ENCODE data around the gene TNFSF13. TPM values are rescaled to one million over a fixed set of nuclear protein-coding genes. Genes with fewer than 3 reads are reported as not detected.

Gene TNFSF13
- total RNA-seq, 2 experiments from 2014 or later, result 8.2 to 8.4 TPM

GRCh38 chr17:7580604-7581575, 22.3 kb downstream of the TNFSF13 start:
- POLR2A ChIA-PET, result interaction anchor here (0.5 to 2.5 kb wide), 7 partner anchors 9 to 122 kb away, joined by 3 to 14 read pairs (median 6); partner anchors contain the start of genes FXR2, POLR2A, SOX15 and TP53
- Mint-ChIP-seq H3K27me3 (no peaks in the 10 kb centered on the region), H3K4me1 (peaks cover 65% of the 10 kb centered on the region), H3K4me3 (peak overlapping the region; percentile 80), H3K27ac (peak overlapping the region; percentile 96), H3K36me3 (peaks cover 42% of the 10 kb centered on the region), H3K9me3 (no peaks in the 10 kb centered on the region)
- ATAC-seq (ENCODE audit: low read depth) (no peak), DNase-seq (no peak)

- H3K9me3 Mint-ChIP-seq, result no peaks in the 10 kb centered on the region
- ATAC-seq (ENCODE audit: low read depth) (no peak), DNase-seq (no peak)
- POLR2A ChIA-PET, result interaction anchor here (1.3 to 5.7 kb wide), 8 partner anchors 9 to 341 kb away, joined by 3 to 89 read pairs (median 10); partner anchors contain the start of genes FXR2, GABARAP, NEURL4 and SAT2
- peak overlapping the region; percentile 99 for H3K4me3 Mint-ChIP-seq
- peak overlapping the region; percentile 100 for H3K27ac Mint-ChIP-seq
- no peaks in the 10 kb centered on the region for H3K27me3 Mint-ChIP-seq
- H3K36me3 Mint-ChIP-seq, result peaks cover 35% of the 10 kb centered on the region
- H3K4me1 Mint-ChIP-seq, result peaks cover 56% of the 10 kb centered on the region
Observed at GRCh38 chr17:7582396-7583252, 24.1 kb downstream of the TNFSF13 start.

GRCh38 chr17:7583253-7584109, 24.9 kb downstream of the TNFSF13 start, which contains the start of gene MPDU1:
Gene MPDU1, plus strand, starts transcription at chr17:7583852. Its CDS starts 11 bp downstream, at chr17:7583863.
- Mint-ChIP-seq H3K27ac (peak within 1 kb of the TSS; percentile 100), H3K36me3 (peaks cover 30% of the 10 kb centered on the region), H3K4me3 (peak within 1 kb of the TSS; percentile 99), H3K4me1 (peaks cover 47% of the 10 kb centered on the region), H3K27me3 (no peaks in the 10 kb centered on the region), H3K9me3 (no peaks in the 10 kb centered on the region)
- ATAC-seq (ENCODE audit: low read depth), result peak; percentile 85
- DNase-seq, result peak; percentile 95
- POLR2A ChIA-PET, result interaction anchor here (0.7 to 5.7 kb wide), 18 partner anchors 10 to 538 kb away, joined by 3 to 89 read pairs (median 4); partner anchors contain the start of genes FXR2, GABARAP, NEURL4 and POLR2A

GRCh38 chr17:7586673-7587419, 28.3 kb downstream of the TNFSF13 start:
- ATAC-seq (ENCODE audit: low read depth) (no peak), DNase-seq (no peak)
- H3K27ac Mint-ChIP-seq, result peak overlapping the region; percentile 45
- no peaks in the 10 kb centered on the region for H3K9me3 Mint-ChIP-seq
- POLR2A ChIA-PET, result interaction anchor here (0.8 to 5.7 kb wide), 5 partner anchors 13 to 101 kb away, joined by 3 to 89 read pairs (median 5); partner anchors contain the start of genes FXR2, TP53 and WRAP53
- no peak overlapping the region for H3K4me3 Mint-ChIP-seq
- H3K4me1 Mint-ChIP-seq, result peaks cover 21% of the 10 kb centered on the region
- H3K36me3 Mint-ChIP-seq, result peaks cover 11% of the 10 kb centered on the region
- no peaks in the 10 kb centered on the region for H3K27me3 Mint-ChIP-seq

- H3K27ac Mint-ChIP-seq, result no peak overlapping the region
- H3K4me1 Mint-ChIP-seq, result peaks cover 14% of the 10 kb centered on the region
- DNase-seq (no peak), ATAC-seq (ENCODE audit: low read depth) (no peak)
- POLR2A ChIA-PET, result interaction anchor here (0.8 to 5.7 kb wide), 5 partner anchors 14 to 100 kb away, joined by 3 to 89 read pairs (median 5); partner anchors contain the start of genes FXR2, TP53 and WRAP53
- no peaks in the 10 kb centered on the region for H3K9me3 Mint-ChIP-seq
- no peak overlapping the region for H3K4me3 Mint-ChIP-seq
- no peaks in the 10 kb centered on the region for H3K27me3 Mint-ChIP-seq
- peaks cover 9% of the 10 kb centered on the region for H3K36me3 Mint-ChIP-seq
Observed at GRCh38 chr17:7587420-7588151, 29.0 kb downstream of the TNFSF13 start.

GRCh38 chr17:7588553-7589203, 30.1 kb downstream of the TNFSF13 start:
- H3K36me3 Mint-ChIP-seq, result peaks cover 11% of the 10 kb centered on the region
- H3K27ac Mint-ChIP-seq, result no peak overlapping the region
- no peaks in the 10 kb centered on the region for H3K27me3 Mint-ChIP-seq
- H3K4me1 Mint-ChIP-seq, result peaks cover 10% of the 10 kb centered on the region
- no peaks in the 10 kb centered on the region for H3K9me3 Mint-ChIP-seq
- POLR2A ChIA-PET, result interaction anchor here (0.9 to 2.4 kb wide), 9 partner anchors 9 to 152 kb away, joined by 3 to 10 read pairs (median 4); partner anchors contain the start of genes CD68, FGF11 and TP53
- no peak overlapping the region for H3K4me3 Mint-ChIP-seq
- ATAC-seq (ENCODE audit: low read depth), result no peak
- no peak for DNase-seq

- Mint-ChIP-seq H3K27ac (no peak overlapping the region), H3K4me3 (no peak overlapping the region), H3K36me3 (peaks cover 16% of the 10 kb centered on the region), H3K4me1 (peaks cover 9% of the 10 kb centered on the region), H3K27me3 (no peaks in the 10 kb centered on the region), H3K9me3 (no peaks in the 10 kb centered on the region)
- POLR2A ChIA-PET, result interaction anchor here (0.9 to 2.4 kb wide), 9 partner anchors 10 to 152 kb away, joined by 3 to 10 read pairs (median 4); partner anchors contain the start of genes CD68, FGF11 and TP53
- ATAC-seq (ENCODE audit: low read depth) (peak; percentile 81), DNase-seq (peak; percentile 81)
Observed at GRCh38 chr17:7589204-7589868, 30.8 kb downstream of the TNFSF13 start.

- DNase-seq, result no peak
- H3K4me1 Mint-ChIP-seq, result peaks cover 4% of the 10 kb centered on the region
Observed at GRCh38 chr17:7589891-7590691, 31.5 kb downstream of the TNFSF13 start, which contains the start of gene SOX15. Gene SOX15, minus strand, starts transcription at chr17:7590094. Its CDS starts 418 bp downstream, at chr17:7589676.

GRCh38 chr17:7590743-7591142, 32.2 kb downstream of the TNFSF13 start:
- POLR2A ChIA-PET, result interaction anchor here (1.7 to 2.4 kb wide), 2 partner anchors 15 to 96 kb away, joined by 4 to 10 read pairs; partner anchors contain the start of gene TP53
- no peaks in the 10 kb centered on the region for H3K9me3 Mint-ChIP-seq

More at GRCh38 chr17:7589891-7590691, 31.5 kb downstream of the TNFSF13 start, which contains the start of gene SOX15:
- ATAC-seq (ENCODE audit: low read depth), result no peak
- POLR2A ChIA-PET, result interaction anchor here (0.9 to 2.4 kb wide), 9 partner anchors 10 to 153 kb away, joined by 3 to 10 read pairs (median 4); partner anchors contain the start of genes CD68, FGF11 and TP53
- Mint-ChIP-seq H3K27me3 (no peaks in the 10 kb centered on the region), H3K27ac (peak within 1 kb of the TSS; percentile 49), H3K4me3 (no peak within 1 kb of the TSS), H3K9me3 (no peaks in the 10 kb centered on the region), H3K36me3 (peaks cover 16% of the 10 kb centered on the region)

More at GRCh38 chr17:7590743-7591142, 32.2 kb downstream of the TNFSF13 start:
- H3K4me1 Mint-ChIP-seq, result peaks cover 3% of the 10 kb centered on the region
- no peak for DNase-seq
- no peak overlapping the region for H3K4me3 Mint-ChIP-seq
- H3K27ac Mint-ChIP-seq, result peak overlapping the region; percentile 49
- ATAC-seq (ENCODE audit: low read depth), result no peak
- H3K27me3 Mint-ChIP-seq, result no peaks in the 10 kb centered on the region
- peaks cover 21% of the 10 kb centered on the region for H3K36me3 Mint-ChIP-seq

Measured in activated naive CD8-positive, alpha-beta T cell treated with anti-CD3 and anti-CD28 coated beads, Interleukin-2, amount 10 ng/mL, durations not matched to agents 7 days and 5 days (primary cell).